SH-SY5Y (cell line): ENCODE data around the gene PHACTR2.

Source experiments
- GATA2 ChIP-seq: IDR thresholded peaks from 2 replicates; pipeline ENCODE4 v1.6.1; 2011; ENCODE audit warnings: mild to moderate bottlenecking, low read depth, low read length
- GATA3 ChIP-seq: IDR thresholded peaks from 2 replicates; pipeline ENCODE4 v1.6.1; 2011; ENCODE audit warnings: low read depth, mild to moderate bottlenecking, low read length, moderate library complexity

Gene PHACTR2

DNA sequence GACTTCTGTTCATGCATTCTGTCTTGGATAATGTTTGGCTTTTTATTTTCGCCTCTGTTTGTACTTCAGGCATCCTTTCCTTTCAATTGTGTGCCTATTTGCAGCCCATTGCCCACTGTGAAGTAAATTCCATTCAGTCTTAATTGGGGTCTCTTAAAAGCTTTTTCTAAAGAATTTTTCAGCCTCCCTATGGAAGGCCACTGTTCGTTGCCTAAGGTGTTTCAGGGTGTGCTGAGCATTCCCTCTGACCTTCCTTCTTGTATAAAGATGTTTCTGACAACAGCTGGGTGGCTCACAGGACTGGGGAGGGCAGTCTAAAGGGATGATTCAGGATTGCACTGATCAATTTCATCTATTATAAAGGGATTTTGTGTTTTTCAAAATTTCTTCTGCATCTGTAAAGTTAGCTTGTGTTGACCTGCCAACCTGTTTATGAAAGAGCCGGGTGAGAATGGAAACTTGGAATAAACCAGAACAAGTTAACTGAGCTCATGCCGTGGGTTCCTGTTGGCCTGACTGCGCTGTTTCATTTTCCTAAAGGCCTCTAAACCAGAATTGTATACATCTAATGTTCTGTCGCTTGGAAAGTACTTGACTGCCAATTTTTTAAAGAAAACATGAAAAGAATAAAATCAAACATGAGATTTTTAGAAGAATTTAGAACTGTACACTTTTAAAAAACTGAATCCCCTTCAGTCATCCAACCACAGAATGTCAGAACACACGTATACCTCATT, 14.3 kb downstream of the PHACTR2 start:
- no peak for TF ChIP-seq GATA2
- TF ChIP-seq GATA3, result no peak

DNA sequence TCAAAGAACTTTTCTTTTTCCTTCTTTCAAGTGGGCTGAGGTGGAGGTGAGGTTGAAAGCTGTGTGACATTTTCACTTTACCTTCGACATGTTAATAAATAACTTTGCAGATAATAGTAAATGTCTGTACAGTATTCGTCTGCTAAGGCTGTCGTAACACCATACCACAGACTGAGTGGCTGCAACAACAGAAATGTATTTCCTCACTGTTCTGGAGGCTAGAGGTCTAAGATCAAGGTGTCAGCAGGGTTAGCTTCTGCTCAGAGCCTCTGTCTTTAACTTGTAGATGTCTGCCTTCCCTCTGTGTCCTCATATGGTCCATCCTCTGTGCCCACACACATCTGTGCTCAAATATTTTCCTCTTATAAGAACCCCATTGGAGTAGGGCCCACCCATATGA, 14.9 kb downstream of the PHACTR2 start:
- TF ChIP-seq GATA3 (no peak), GATA2 (no peak)

DNA sequence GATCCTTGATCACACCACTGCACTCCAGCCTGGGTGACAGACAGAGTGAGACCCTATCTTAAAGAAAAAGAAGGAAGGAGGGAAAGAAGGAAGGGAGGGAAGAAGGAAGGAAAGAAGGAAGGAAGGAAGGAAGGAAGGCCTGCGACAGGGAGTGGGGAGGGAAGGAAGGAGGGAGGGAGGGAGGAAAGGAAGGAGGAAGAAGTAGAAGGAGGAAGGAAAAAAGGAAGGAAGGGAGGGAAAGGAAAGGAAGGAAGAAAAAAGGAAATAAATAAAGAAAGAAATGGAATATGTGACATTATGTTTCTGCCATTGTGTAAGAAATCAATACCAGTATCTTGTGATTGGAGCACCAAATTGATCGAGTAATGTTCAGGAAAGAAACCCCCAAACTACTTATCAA, 16.2 kb downstream of the PHACTR2 start:
- TF ChIP-seq GATA2, result no peak
- TF ChIP-seq GATA3, result no peak

DNA sequence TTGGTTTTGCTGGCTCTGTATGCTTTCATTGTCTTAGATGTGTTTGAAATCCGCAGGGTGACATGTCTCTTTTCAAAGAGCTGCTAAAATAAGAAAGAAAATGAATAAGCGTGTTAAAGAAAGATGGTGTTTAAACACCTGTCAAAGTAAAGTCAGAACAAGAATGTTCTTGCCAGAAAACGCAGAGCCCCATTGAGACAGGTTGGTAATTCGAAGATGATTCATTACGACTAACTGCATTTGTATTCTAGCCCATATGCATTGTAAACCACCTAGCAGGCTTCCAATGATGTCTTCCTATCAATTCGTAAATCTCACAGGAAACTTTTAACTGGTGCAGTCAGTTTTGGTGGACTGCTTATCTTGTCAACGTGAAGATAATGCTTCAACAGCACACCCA, 16.8 kb downstream of the PHACTR2 start:
- TF ChIP-seq GATA3, result no peak

DNA sequence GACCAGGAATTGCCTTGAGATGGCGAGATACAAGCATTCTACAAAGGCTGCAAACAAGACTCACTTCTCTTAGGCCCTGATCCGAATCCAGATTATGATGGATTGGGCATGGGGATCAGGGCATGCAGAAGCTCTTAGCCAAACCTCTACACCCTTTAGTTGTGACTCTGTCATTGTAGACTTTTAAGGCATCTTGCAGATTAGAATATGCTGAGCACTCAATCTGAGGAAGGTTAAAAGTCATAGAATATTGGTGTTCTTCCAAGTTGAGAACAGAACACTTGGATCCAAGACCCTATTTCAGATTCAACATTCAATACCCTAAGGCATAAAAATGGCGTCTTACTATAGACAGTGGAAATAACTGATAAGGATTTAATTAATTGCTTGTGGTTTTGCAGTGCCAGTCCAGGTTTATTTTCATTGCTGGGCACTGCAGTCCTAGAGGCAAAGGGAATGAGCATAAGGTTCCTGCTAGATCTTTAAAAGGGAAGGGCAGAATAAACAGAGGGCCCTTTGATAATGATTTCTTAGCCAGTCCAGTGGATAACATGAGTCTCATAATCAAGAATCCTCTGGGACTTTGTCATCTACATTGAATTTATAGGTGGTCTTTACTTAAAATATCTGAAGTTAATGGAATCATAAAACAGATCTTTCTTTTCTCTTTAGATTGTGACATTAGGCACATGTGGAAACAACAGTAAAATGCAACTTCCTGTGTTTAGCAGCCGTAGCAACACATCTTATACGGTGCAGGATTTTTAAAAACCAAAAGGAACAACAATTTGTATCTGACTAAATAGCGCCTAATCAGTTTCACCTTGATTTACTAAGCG, 17.6 kb downstream of the PHACTR2 start:
- no peak for TF ChIP-seq GATA3
- no peak; the same call in 1 of the 2 replicates for TF ChIP-seq GATA2

DNA sequence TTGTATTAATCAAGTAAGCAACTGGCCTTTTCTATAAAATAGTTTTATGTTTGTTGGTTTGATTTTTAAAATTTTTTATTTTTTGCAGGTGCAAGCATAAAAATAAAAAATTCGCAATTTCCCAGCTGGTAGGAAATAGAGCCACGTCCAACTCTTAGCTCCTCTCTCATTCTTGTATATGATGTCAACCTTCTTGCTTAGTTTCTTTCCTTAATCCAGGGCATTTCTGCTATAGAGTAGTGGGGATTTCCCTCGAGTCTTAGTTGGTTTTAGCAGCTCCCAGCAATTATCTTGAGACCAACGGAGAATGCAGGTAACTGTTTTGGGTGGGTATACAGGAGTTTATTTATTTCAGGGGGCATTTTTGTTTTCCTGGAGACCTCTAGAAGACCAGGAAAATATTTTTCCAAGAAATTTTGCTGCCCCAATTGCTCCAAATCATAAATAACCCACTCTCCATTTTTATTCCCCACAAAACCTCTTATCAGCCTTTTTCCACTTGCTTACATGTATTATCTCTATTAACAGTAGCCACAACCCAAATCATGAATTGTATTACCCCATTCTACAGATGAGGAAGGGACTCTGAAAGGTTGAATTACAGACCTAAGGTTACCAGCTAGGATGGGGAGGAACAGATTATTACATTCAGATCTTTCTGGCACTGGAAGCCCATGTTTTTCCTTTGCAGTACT, 18.4 kb downstream of the PHACTR2 start:
- TF ChIP-seq GATA2 (no peak), GATA3 (no peak)

DNA sequence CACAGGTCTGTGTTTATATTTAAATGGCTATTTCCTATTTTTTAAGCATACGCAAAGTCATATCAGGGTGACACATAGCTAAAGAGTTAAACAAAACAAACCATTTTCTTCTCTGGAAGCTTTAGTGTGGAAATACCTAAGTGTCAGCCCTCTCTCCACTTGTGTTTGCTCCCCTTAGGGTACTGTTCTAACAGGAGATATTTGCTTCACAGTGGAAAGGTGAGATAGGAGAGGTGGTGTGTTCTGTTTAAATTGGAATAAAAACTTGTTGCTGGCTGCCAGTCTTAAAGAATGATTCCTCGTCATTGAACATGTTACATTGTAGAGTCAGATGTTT, 18.9 kb downstream of the PHACTR2 start:
- TF ChIP-seq GATA3 (no peak), GATA2 (no peak)

DNA sequence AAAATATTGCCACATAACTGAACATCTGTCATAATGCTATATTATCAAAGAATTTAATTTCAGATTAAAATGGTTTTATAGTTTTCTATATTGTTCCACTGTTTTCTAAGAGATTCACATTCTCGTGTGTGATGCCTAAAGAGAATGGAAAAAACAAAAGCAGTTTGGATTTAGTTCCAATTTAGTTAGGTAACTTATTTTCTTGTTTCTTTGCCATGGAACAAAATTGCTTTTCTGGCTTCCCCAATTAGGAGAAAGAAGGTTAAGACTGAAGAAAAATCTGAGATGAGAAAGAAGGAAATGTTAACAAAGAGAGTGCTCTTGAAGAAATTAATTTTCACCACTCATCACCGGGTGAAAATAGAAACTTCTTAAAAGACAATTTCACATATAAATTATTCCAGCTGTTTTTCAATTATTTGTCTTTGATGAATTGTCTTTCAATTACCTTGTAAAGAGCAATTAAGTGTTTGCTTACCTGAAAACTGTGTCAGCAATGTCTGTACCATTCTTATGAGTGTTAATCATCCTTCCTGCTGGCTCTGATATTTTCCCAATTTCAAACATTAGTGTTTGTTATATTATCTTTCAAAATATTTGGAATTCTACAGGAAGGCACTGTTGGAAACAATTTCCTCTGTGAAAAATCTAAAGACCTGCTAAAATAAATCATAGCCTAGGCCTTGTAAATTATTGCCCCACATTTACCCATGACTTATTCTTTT, 19.5 kb downstream of the PHACTR2 start:
- no peak for TF ChIP-seq GATA2
- TF ChIP-seq GATA3, result no peak

DNA sequence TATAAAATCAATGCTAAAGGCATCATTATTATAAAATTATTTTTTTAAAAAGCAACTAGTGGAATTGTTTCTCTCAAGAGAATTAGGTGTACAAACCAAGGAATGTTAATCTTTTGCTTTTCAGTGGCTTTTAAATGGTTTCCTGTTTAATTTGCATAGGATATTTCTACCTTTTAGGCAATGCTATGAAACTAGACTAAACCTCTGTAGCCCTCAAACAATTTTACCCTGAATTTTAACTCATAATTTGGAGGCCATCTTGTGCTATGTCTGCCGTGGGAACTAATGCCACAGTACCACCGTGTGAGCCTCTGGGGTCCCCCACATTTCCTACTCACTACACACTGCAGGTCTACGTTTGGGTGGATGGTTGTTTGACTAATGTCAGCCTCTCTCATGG, 20.6 kb downstream of the PHACTR2 start:
- no peak for TF ChIP-seq GATA3
- no peak for TF ChIP-seq GATA2

DNA sequence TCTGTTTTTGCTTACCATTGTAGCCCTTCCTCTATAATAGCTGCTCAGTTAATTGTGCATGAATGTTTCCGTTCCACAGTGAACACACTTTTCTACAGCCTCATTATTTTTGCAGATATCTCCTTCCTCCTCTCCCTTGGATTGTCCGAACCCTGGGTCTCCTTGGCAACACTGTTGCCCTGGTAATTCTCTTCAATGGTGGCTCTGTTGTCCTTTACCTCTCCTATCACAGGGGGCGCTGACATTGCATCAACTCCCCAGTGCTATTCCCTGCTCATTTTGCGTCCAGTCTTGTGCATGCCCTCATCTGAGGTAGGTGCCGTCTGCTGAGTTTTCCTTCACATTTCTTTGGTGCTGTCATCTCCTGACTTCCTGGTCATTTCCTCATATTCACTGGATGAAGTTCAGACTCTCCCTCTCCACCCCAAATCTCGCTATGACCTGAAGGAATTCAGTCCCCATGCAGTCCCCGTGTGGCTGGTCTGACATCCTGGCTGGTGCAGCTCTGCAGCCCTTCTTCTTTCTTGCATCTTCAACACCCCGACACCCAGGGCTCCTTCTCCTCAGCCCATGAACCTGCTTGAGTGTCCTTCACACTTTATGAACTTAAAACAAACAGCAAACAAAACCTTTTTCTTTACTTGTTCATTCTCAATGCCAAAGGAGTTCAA, 21.1 kb downstream of the PHACTR2 start:
- TF ChIP-seq GATA2 (no peak), GATA3 (no peak)

DNA sequence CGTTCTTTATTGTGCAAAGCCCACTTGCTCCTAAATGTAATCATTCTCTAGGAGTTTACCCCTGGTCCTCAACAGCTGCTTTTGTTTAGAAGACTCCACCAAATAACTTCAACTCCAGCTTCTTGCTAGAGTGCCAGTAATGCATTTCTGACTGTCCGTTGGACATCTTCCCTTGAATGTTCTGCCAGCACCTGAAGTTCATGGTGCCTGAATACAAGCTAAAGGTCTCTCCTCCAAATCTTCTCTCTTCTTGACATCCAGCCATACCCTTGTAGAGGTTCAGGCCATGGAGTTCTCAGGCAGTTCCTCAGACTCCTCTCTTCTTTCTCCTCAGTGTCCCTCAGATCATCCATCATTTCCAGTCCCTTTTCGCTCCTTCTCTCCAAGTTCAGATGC, 21.7 kb downstream of the PHACTR2 start:
- TF ChIP-seq GATA3, result no peak
- no peak for TF ChIP-seq GATA2

DNA sequence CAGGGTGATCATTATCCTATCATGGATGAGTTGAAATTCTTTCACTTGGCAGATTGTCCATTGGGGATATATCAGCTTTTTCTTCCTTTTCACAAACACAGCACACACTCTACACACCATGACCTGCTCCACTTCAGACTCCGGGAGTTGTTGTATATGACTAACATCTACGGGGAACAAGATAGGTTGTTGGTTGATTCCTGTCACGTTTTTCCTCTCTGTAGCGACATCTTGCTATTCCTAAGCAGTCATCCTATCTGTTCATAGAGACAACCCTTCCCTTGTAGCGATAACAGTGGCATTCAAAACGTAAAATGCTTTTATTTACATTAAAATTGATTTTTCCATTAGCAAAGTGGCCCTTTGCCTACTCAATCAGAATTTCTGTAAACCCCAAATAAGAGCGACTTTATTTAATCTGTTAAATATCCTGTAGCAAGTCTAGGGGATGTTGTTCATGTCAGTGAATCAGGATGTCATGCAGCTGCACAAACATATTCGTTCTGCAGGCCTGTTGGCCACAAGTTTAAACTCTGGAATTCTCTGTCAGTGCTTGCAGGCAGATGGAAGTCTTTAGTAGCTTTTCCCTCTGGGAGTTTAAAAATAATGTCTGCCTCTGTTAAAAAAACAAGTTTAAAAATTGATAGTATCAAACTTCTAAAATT, 23.1 kb downstream of the PHACTR2 start:
- no peak for TF ChIP-seq GATA3
- no peak for TF ChIP-seq GATA2

DNA sequence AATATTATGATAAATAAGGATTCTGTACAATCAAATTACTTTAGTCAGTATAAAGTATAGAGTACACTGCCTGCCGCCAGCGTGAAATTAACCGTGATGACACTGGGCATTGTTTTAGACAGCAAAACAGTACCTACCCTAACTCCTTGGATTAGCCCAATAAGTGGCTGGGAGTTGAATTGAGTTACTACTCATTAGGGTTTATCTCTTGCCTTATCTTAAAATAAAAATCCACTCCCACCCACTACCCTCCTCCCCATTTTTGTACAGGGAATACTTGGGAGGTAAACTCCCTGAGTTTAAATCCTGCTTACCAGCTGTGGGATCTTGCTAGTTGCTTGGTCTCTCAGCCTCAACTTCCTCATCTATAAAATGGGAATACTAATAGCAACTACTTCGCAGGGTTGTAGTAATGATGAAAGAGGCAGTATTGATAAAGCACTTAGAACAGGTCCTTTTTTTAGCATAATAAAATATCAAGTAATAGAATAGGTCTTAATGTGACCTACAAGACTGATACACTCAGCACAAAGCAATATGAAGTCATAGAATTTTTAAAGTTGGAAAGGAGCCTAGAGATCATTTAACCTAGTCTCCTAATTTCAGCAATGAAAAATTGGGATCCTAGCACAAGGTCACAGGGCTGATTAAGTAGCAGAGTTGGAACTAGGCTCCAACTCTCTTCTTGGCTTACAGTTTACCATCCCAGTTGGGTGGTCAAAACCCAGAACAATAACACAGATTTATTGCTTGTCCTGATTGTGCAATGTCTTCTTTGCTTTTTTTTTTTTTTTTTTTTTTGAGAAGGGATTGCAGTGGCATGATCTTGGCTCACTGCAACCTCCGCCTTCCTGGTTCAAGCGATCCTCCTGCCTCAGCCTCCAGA, 23.8 kb downstream of the PHACTR2 start:
- TF ChIP-seq GATA3, result no peak
- peak; percentile 36; the same call in 1 of the 2 replicates for TF ChIP-seq GATA2
